ENCODE results near the gene ST6GALNAC1. TPM values are rescaled to one million over a fixed set of nuclear protein-coding genes. Genes with fewer than 3 reads are reported as not detected.

Gene ST6GALNAC1
- total and polyA plus RNA-seq, 10 of the 15 experiments (the other 5 are each of a cell fraction or from before 2014, with no cell fraction given) = 0.08 TPM; not detected in 9

- 63% methylated on average over 12 of the region's 12 CpGs for WGBS (ENCODE audit: insufficient coverage, insufficient replicate concordance, low lambda C conversion rate, missing lambda C conversion rate)
- RAD21 ChIA-PET (ENCODE audit: unreplicated experiment) = interaction anchor here (1.0 to 1.9 kb wide), 4 partner anchors 10 to 175 kb away, joined by 3 to 11 read pairs (median 10); no protein-coding TSS in a partner anchor
These were observed 38.7 kb upstream of the ST6GALNAC1 start for GRCh38 chr17:76682296-76682695.

More at GRCh38 chr17:76682296-76682695, 38.7 kb upstream of the ST6GALNAC1 start:
- Histone ChIP-seq H3K4me3 (no peak overlapping the region), H3K27me3 (replicated peaks in 1 of 2; ENCODE audit: control insufficient read depth in 2 of 2, insufficient read depth in 2 of 2, low read length in 1 of 2) (peaks cover 0 to 6% of the 10 kb centered on the region in 2 experiments; a peak in 2 of 4 replicates), H3K4me2 (ENCODE audit: control insufficient read depth, insufficient read depth) (no peak overlapping the region), H2AFZ (ENCODE audit: control insufficient read depth, low read depth, low read length) (no peak overlapping the region), H3K79me2 (ENCODE audit: control insufficient read depth, insufficient read depth, low read length) (no peaks in the 10 kb centered on the region), H3K27ac (ENCODE audit: control insufficient read depth, insufficient read depth) (no peak overlapping the region), H3K4me1 (ENCODE audit: control insufficient read depth, insufficient read depth, low read length) (no peaks in the 10 kb centered on the region), H3K9me3 (replicated peaks; ENCODE audit: control insufficient read depth, insufficient read depth, low read length) (no peaks in the 10 kb centered on the region), H3K36me3 (ENCODE audit: control insufficient read depth in 2 of 2, insufficient read depth in 2 of 2, low read length in 1 of 2) (no peaks in the 10 kb centered on the region), H3K9ac (ENCODE audit: control insufficient read depth, insufficient read depth, low read length) (no peak overlapping the region), H4K20me1 (ENCODE audit: control insufficient read depth, insufficient read depth) (no peaks in the 10 kb centered on the region)
- no TSS peak for BruUV-seq (replicated peaks)
- ATAC-seq (no peak), FAIRE-seq (no peak), DNase-seq (ENCODE audit: low read depth, low spot score) (no peak)
- POLR2A ChIA-PET = interaction anchor here (0.6 kb wide), 1 partner anchor 48 kb away, joined by 3 read pairs; no protein-coding TSS in a partner anchor
- SMC1A ChIA-PET (ENCODE audit: uncharacterized antibody, unreplicated experiment) = interaction anchor here (1.1 to 2.0 kb wide), 7 partner anchors 11 to 161 kb away, joined by 4 to 14 read pairs (median 8); no protein-coding TSS in a partner anchor
- no peak for TF ChIP-seq ZNF687 (IDR thresholded peaks at IDR 0.05)
- no peak for TF ChIP-seq YBX1 (IDR thresholded peaks at IDR 0.05)
- TF ChIP-seq WRNIP1 (IDR thresholded peaks at IDR 0.05; ENCODE audit: borderline replicate concordance, low read depth, low read length) = no peak
- in situ Hi-C loops (cut with MboI) = loop anchor here (5.0 kb wide), 1 partner anchor 160 kb away; no protein-coding TSS in a partner anchor
- CTCF ChIA-PET = interaction anchor here (1.0 to 3.9 kb wide), 22 partner anchors 9 to 390 kb away, joined by 3 to 37 read pairs (median 7); partner anchors contain the start of gene ST6GALNAC1
- intact Hi-C loops (cut with micrococcal nuclease; ENCODE audit: unreplicated experiment) = no loop called here
